ENCODE results near the gene HOXD10. TPM values are rescaled to one million over a fixed set of nuclear protein-coding genes. Genes with fewer than 3 reads are reported as not detected.

The HOXD10 gene
- polyA plus RNA-seq (ENCODE audit: insufficient read length in 3 of 3), result 100 to 1,000 TPM; 147 to 203 (median 149) TPM
- long read RNA-seq, donor 1, transcript HOXD10-201 (2 exons, 1,989 nt), result major isoform, 14 of 17 reads
- long read RNA-seq, donor 1, partial matches to known transcripts, result 0 of 17 reads
- long read RNA-seq, donor 1, other reads (novel, unspliced or antisense), result 0 of 17 reads
- long read RNA-seq, donor 2, transcript HOXD10-201 (2 exons, 1,989 nt), result major isoform, 16 of 25 reads
- long read RNA-seq, donor 2, partial matches to known transcripts, result 9 of 25 reads
- long read RNA-seq, donor 2, other reads (novel, unspliced or antisense), result 0 of 25 reads
- long read RNA-seq, donor 3, transcript HOXD10-201 (2 exons, 1,989 nt), result major isoform, 18 of 27 reads
- long read RNA-seq, donor 3, partial matches to known transcripts, result 5 of 27 reads
- long read RNA-seq, donor 3, other reads (novel, unspliced or antisense), result 0 of 27 reads
- long read RNA-seq, donor 4, transcript HOXD10-201 (2 exons, 1,989 nt), result major isoform, 20 of 53 reads
- long read RNA-seq, donor 4, partial matches to known transcripts, result 30 of 53 reads
- long read RNA-seq, donor 4, other reads (novel, unspliced or antisense), result 0 of 53 reads
- long read RNA-seq, donor 5, transcript HOXD10-201 (2 exons, 1,989 nt), result major isoform, 6 of 21 reads
- long read RNA-seq, donor 5, partial matches to known transcripts, result 12 of 21 reads
- long read RNA-seq, donor 5, other reads (novel, unspliced or antisense), result 0 of 21 reads
- long read RNA-seq, donor 6, transcript HOXD10-201 (2 exons, 1,989 nt), result major isoform, 13 of 13 reads
- long read RNA-seq, donor 6, partial matches to known transcripts, result 0 of 13 reads
- long read RNA-seq, donor 6, other reads (novel, unspliced or antisense), result 0 of 13 reads
- long read RNA-seq, donor 7, transcript HOXD10-201 (2 exons, 1,989 nt), result major isoform, 13 of 26 reads
- long read RNA-seq, donor 7, transcript HOXD10-202 (2 exons, 1,010 nt), result minor isoform, 5 of 26 reads
- long read RNA-seq, donor 7, partial matches to known transcripts, result 7 of 26 reads
- long read RNA-seq, donor 7, other reads (novel, unspliced or antisense), result 0 of 26 reads
- long read RNA-seq, donor 8, transcript HOXD10-201 (2 exons, 1,989 nt), result major isoform, 9 of 9 reads
- long read RNA-seq, donor 8, partial matches to known transcripts, result 0 of 9 reads
- long read RNA-seq, donor 8, other reads (novel, unspliced or antisense), result 0 of 9 reads
- long read RNA-seq, donor 9, transcript HOXD10-201 (2 exons, 1,989 nt), result major isoform, 25 of 27 reads
- long read RNA-seq, donor 9, partial matches to known transcripts, result 0 of 27 reads
- long read RNA-seq, donor 9, other reads (novel, unspliced or antisense), result 0 of 27 reads
- long read RNA-seq, donor 10, transcript HOXD10-201 (2 exons, 1,989 nt), result major isoform, 10 of 11 reads
- long read RNA-seq, donor 10, partial matches to known transcripts, result 0 of 11 reads
- long read RNA-seq, donor 10, other reads (novel, unspliced or antisense), result 0 of 11 reads
- long read RNA-seq, donor 11, partial matches to known transcripts, result 22 of 28 reads
- long read RNA-seq, donor 11, other reads (novel, unspliced or antisense), result 0 of 28 reads
- long read RNA-seq, donor 12, transcript HOXD10-201 (2 exons, 1,989 nt), result major isoform, 21 of 23 reads
- long read RNA-seq, donor 12, partial matches to known transcripts, result 0 of 23 reads
- long read RNA-seq, donor 12, other reads (novel, unspliced or antisense), result 0 of 23 reads
- long read RNA-seq, donor 13, transcript HOXD10-201 (2 exons, 1,989 nt), result major isoform, 15 of 18 reads
- long read RNA-seq, donor 13, partial matches to known transcripts, result 0 of 18 reads
- long read RNA-seq, donor 13, other reads (novel, unspliced or antisense), result 0 of 18 reads
- long read RNA-seq, donor 14, result 0 reads
- long read RNA-seq, donor 15, transcript HOXD10-201 (2 exons, 1,989 nt), result major isoform, 11 of 13 reads
- long read RNA-seq, donor 15, partial matches to known transcripts, result 0 of 13 reads
- long read RNA-seq, donor 15, other reads (novel, unspliced or antisense), result 0 of 13 reads
- long read RNA-seq, donor 16, transcript HOXD10-201 (2 exons, 1,989 nt), result major isoform, 17 of 21 reads
- long read RNA-seq, donor 16, partial matches to known transcripts, result 0 of 21 reads
- long read RNA-seq, donor 16, other reads (novel, unspliced or antisense), result 0 of 21 reads

GRCh38 chr2:176115883-176116813 is at the start of gene HOXD10:
HOXD10 (plus strand) TSS chr2:176116778; CDS start chr2:176116834, 56 bp downstream.
- DNase-seq, result peak; percentile 94

- DNase-seq, result no peak
These were observed 48.8 kb upstream of the HOXD10 start for GRCh38 chr2:176067589-176068418.

GRCh38 chr2:176068419-176068832 is 48.2 kb upstream of the HOXD10 start:
- DNase-seq, result no peak

- DNase-seq, result no peak
These were observed 45.0 kb upstream of the HOXD10 start for GRCh38 chr2:176071330-176072291.

GRCh38 chr2:176072292-176072669 is 44.3 kb upstream of the HOXD10 start:
- no peak for DNase-seq

GRCh38 chr2:176072951-176073904 is 43.4 kb upstream of the HOXD10 start:
- DNase-seq, result no peak

- DNase-seq, result no peak
These were observed 41.6 kb upstream of the HOXD10 start for GRCh38 chr2:176074919-176075425.

GRCh38 chr2:176075481-176075880 is 41.1 kb upstream of the HOXD10 start:
- DNase-seq, result no peak

- DNase-seq, result no peak
These were observed 40.5 kb upstream of the HOXD10 start for GRCh38 chr2:176076063-176076462.

- DNase-seq, result no peak
These were observed 39.8 kb upstream of the HOXD10 start for GRCh38 chr2:176076796-176077195.

GRCh38 chr2:176078541-176079284 is 37.9 kb upstream of the HOXD10 start:
- DNase-seq, result no peak

GRCh38 chr2:176079285-176079830 is 37.2 kb upstream of the HOXD10 start:
- DNase-seq, result no peak

GRCh38 chr2:176079831-176080539 is 36.6 kb upstream of the HOXD10 start:
- DNase-seq, result no peak
